GM21528 (cell line): ENCODE results near the gene CAV1.

Experiments used
- ATAC-seq: cut with Tn5 transposase; IDR thresholded peaks from one replicate; pipeline ENCODE4 v1.9.1; 2021; ENCODE audit warnings: mild to moderate bottlenecking, moderate library complexity; ENCODE audit not compliant: unreplicated experiment, low FRiP score

CAV1 gene

DNA sequence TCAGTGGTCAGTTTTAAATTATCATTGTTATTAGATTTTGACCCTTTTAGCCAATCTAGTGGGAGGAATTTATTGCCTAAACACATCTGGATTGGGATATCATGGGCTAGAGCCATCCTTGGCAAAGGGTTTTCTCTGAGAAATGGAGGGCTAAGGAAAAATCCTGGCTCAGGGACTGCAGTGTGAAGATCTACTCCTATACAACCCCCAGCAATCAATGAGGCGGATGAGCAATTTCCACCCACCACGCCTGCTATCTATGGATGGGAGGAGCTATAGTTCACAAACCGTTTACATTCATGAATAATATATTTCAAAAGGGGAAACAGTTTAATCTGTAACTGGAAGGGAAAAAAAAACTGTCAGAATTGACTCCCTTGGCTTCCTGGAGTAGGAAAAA lies 2.7 kb downstream of the CAV1 start:
- no peak for ATAC-seq

DNA sequence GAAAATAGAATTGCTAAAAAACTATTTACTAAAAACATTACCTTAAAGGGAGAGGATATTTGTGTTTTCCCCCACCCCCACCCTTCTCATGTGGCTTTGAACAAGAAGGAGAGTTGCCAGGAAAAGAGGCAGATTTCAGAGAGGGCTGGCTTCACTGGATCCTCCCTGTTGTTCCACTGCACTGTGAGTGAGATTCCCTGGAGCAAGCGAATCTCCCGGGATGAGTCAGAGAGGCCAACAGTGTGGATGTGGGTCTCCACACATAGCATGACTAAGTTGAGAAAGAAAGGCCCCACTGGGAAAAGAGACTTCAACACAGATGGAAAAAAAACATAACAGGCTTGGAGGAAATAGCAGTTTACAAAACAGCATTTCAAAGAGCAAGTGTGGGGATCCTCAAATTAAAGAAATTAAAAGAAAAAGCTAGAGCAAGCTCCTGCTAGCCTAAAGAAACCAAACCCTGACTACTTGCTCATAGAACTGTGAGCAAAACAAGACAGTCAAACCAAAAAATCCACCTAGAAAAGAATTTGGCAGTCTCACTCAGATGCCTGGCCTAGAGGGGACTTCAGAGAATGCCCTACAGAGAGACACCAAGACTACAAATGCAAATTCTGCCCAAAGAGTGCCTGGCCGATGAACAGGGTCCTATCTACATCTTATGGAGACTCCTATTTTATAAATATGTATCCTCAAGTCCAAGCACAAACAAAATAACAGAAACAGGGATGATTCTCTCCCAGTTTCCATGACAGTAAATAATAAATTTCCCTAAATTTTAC lies 3.4 kb downstream of the CAV1 start:
- no peak for ATAC-seq

DNA sequence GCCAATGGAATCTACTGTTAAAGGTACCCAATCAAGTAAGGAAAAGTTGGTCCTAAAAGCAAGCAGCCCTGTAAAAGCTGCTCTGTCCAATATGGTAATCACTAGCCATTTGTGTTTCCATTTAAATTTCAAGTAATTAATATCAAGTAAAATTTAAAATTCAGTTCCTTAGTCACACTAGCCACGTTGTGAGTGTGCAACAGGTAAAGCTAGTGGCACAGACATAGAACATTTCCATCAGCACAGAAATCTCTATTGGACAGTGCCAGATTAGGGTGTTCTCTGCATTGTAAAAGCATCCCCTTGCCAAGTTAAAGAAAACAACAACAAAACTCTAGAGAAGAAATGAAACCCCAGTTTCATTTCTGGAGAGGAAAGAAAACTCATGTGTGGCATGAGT lies 4.4 kb downstream of the CAV1 start:
- ATAC-seq = no peak

DNA sequence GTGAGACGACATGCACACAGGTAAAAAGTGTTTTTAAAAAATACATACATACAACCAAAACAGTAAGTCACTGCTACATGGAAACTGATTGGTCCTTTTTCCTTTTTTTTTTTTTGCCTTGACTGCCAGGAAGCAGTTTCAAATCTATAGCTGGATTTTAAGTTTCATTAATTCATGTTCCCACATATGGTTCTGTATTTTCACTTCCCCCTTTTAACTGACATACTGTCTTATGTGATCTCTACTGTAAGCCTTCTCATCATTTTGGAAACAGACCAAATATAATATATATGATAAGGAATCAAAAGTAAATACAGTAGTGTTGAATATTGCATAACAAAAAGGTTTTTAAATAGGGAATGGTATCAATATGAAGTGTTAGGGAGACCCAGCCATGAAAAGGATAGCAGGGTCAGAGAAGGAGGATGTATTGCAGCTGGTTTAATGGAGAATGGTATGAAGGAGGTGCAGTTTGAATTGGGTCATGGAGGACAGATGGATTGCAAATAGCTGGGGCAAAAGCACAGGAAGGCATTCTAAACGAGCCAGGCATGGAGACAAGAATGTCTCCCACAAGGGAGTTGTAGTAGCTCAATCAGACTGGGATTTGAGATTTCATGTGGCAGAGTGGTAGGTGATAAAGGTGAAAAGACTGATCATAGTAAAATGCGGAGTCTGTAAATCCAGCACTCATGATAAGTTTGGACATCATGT lies 5.4 kb downstream of the CAV1 start:
- no peak for ATAC-seq

DNA sequence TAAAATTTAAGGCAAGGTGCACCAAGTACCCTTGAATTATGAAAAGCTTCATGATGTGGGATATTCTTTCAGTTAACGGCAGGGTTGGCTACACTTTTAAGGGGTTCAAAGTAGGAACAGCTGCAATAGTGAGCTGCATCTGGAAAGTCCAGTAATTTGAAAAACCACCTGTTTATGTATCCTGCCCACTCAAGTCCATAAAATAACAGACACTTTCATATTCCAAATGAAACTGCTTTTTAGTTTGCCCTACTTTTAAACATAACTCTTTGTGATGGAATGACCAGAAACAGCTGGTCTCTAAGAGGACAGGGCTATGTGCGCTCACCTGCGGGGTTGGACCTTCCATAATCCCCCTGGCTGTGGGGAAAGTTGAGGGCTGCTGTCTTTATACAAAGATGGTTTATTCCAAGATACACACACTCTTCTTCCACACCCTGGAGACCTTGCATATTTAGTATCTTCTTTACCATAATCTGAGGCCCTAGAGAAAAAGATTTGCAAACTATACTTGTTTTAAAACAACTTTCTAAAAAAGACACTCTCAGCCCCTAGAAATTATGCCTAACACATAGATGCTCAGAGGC lies 7.4 kb downstream of the CAV1 start:
- ATAC-seq = no peak

DNA sequence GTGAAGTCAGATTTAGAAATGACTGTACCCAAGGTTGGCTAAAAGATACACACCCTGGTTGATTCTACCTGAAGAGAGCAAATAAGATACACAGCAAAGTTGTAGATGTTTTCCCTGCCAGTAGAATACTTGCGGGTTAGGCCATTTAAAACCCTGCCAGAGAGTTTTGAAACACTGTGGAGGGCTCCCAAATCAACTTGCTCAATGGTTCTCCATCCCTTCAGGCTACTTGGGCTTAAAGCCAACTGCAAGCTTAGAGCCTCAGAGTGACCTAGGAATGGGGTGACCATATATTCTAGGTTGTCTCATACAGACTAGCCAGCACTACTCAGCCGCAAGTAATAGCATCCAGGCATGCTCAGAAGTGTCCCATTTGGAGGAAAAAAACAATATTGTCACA lies 10.0 kb downstream of the CAV1 start:
- ATAC-seq = no peak

DNA sequence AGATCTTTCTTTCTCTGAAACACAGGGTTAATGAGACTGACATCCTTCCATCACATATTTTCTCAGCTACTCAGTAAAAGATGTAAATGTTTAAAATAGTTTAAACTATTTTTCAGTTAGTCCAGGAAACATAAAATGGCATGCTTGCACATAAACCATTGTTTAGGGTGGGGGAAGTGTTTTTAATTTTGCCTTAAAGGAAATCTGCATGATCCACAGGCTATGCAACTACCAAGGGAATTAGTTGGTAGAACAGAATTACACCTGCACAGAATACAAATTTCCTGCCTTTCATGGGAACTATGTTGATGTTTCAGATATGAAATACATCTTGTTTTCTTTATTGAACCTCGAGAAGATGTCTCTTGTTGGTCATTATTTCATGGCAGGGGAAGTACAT lies 10.6 kb downstream of the CAV1 start:
- no peak for ATAC-seq

DNA sequence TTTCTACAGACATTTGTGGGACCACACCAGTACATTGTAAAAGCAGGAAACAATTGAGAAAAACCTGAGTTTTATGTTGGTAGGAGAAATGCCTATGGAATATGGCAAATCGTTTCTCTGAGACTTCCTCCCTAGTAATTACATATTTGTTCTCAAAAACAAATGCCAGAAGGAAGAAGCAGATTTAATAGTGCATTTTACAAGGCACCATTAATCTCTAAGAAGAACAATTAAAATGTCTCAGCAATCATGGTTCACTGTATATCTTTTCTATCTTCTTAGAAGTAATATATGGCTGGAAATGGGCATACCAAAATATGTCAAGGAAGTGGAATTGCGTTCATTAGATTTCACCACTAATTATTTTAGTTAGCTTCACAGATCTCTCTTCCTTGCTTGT lies 13.3 kb downstream of the CAV1 start:
- ATAC-seq = no peak

DNA sequence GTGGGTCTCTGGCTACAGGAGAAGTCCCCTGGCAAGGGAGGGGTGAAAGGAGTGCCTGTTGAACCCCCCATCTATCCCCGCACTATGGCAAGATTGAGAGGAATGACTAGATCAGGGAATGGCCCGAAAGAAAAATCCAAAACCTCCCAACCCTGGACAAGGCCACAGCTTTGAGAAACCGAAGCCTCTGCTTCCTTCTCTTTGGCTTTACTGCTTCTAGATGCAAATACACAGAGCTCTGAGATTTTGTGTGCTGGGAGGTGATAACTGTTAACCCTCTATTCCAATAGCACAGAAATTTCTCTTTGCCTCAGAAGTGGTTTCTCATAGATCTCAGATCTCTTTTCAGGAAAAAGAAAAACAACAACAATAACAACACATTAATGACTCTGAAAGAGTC lies 15.0 kb downstream of the CAV1 start:
- no peak for ATAC-seq

DNA sequence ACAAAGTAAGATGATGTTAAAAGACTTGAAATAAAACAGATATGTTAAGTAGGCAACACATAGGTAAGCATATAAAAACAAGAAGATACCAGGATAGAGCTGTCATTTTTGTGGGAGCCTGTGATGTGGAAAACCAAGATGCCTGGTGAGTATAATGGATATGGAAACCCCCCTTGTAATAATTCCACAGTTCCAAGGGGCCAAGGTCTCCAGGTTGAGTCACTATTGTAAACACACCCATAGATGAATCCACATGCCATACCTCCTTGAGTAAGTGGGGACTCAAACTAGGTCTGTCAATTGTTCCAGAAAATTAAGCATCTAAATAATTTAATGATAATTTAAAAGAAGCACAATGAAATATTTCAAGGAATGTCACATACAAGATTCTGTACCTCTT lies 15.9 kb downstream of the CAV1 start:
- no peak for ATAC-seq

DNA sequence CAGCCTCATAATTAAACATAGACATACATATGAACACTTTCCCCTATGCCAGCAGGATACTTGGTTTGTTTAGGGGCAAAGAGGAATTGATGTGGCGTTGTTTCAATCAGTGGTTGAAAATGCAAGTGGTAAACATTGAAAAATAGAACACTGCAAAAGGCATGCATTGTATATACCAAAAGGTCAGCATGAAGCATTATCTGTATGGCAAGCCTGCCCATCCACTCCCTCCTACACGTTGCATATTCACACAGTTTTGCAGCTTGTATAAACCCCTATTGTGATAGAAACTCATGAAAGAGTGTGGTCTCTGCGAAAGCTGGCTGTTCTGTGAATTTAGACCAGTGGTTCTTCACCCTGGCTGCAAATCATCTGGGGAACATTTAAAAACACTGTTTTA lies 17.1 kb downstream of the CAV1 start:
- ATAC-seq = no peak

DNA sequence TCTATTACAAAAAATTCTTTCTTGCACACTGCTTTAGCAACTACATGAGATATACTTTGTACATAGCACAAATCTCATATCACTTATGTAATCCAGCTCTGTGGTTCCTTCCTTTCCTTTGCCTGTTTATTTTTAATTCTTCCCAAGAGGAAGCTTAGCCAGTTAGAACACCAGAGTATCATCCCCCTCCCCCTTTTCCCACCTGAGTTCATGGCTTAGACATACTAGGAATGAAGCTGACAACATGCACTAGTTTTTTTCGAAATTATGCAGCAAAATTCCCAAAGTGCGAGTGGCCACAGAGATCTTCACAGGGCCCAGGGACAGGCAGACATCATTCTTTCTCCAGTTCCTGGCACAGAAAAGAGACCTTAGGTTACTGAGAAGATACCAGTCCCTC lies 17.8 kb downstream of the CAV1 start:
- ATAC-seq = no peak

DNA sequence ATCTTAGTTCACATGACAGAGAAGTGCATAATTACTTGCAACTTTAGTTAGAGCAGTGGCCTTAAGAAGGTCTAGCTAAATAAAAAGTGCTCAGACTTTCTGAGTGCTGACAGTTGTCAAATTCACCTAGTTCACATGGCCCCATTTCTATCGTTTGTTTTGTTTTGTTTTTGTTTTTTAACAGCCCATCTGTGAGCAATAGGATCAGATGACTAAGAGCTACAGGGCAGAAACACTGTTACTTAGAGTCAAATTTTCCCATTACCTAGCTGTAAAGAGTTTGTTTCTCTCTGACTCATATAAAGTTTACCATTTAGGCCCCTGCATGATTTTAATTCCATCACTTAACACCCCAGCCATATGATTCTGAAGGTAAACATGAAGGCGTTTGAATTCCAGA lies 18.8 kb downstream of the CAV1 start:
- no peak for ATAC-seq

DNA sequence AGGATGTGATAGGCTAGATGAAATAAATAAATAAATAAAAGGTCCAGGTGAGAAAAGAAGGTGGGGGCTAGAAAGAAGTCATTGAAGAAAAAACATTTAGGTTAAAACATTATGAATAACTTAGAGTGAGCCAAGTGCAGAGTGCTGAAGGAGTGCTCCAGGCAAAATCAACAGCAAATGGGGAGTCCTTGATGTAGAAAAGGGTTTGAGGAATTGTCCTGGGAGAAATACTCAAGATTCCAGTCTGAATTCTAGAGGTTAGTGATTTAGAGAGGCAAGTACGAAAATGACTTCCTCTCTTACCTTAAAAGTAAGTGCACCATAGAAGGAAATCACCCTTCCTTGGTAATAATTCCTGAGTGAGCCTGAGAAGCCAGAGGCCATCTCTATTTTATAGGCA lies 19.7 kb downstream of the CAV1 start:
- ATAC-seq = no peak

DNA sequence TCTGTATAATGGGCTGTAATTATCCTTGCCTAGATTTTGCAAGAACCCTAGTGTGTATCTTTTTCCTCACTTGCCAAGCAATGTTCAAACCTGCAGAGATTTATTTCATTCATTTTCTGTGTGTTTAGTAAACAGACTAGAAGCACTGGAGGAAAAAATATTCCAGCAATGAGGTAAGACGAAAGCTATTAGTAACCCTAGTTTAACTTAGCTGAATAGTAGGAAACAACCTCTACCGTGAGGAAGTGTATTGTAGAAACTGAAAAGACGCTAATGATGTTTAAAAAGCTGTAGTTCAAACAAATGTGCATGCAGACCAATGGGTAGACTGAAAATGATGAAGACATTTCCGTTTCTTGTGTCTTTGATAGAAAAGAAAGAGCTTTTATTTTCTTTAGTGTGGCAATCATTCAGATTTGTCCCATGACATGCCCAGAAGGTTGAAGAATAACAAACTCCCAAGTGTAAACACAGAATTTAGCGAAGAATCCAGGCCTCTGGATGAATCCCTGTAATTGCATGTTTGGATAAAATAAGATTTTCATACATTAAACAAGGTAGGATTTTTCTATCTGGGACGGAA lies 20.7 kb downstream of the CAV1 start:
- ATAC-seq = no peak

DNA sequence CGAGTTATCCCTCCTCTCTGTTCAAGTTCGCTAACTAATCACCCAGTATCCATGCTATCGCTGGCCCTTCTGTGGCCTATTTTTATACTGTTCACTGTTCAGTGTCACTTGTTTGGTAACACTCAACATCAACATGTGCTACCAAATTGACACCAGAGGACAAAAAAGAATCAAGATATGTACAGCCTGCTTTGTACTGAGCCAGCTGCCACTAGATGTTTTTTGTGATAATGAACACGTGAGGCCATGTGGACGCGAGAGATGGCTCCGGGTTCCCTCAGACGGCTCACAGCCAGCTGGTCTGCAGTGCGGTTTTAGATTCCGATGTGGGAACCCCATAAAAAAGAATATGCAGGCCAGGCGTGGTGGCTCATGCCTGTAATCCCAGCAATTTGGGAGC lies 21.2 kb downstream of the CAV1 start:
- no peak for ATAC-seq

DNA sequence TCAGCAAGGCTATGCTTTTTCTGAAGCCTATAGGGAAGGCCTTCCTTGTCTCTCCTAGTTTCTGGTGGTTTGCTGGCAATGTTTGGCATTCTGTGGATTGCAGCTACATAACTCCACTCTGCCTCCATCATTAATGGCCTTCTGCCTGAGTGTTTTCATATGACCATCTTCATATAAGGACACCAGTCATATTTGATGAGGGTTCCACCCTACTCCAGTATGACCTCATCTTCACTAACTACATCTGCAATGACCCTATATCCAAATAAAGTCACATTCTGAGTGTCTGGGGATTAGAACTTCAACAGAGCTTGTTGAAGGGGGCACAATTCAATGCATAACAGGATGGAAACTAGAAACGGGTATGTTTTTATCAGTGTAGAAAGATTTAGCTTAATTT lies 22.1 kb downstream of the CAV1 start:
- ATAC-seq = no peak

DNA sequence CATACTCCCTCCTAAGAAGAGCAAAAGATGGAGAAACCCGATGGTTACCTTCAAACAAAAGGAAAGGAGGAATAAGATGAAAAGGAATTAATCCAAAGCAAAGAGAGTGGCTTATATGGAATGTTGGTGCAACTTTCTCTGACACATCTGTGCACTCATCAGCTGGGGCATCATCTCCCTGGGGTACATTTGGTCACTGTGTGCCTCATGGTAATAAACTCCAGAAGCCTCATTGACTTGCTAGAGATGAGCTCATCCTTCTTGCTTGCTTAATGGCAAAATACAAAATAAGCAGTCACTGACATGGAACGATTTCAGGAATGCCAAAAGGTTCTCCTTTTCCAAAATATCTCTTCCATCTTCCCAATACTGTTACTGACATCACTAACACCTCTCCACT lies 22.5 kb downstream of the CAV1 start:
- no peak for ATAC-seq

DNA sequence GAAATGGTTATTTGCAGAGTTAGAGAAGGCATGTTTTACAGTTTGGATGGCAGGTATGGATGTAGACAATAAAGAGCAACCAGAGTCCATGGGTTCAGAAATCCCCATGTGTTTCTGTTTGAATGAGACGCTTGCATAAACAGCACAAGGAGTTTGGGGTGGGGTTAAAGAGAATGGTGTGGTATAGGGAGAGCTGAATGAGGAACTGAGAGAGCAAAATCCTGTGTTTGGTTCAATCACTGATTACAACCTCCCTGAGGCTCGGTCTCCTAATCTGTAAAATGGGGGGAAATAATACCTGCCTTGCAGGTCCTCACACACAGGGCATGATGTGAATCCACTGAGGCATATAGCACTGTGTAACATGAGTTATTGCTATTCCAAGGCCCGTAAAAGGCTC lies 23.7 kb downstream of the CAV1 start:
- peak; percentile 93 for ATAC-seq

DNA sequence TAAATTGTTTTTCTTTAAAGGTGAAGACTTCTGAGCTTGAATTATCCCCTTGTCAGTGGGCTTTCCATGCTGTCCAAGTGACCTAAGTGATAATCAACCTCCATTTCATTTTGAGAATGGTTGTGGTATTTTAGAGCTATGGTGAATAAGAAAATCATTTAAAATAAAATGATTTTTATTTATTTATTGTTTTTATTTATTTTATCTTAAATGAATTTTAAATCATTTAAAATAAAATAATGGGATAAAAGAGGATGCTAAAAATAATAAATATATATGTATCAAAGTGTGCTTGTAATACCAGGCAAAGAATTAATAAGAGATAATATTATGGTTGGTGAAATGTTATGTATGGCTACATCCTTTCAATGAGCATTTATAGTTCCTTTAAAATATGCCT lies 24.5 kb downstream of the CAV1 start:
- ATAC-seq = no peak

DNA sequence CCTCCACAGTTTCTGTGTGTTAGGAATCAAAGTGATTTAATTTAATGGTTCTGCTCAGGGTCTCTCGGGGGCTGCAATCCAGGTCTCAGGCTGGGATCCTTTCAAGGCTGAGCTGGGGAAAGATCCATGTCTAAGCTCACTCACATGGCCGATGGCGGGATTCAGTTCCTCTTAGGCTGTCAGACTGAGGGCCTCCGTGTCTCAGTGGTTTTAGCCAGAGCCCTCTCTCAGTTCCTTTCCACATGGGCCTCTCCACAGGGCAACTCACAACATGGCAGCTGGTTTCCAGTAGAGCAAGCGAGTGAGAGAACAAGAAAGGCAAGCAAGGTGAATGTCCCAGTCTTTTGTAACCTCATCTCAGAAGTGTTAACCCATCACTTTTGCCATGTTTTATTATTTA lies 26.9 kb downstream of the CAV1 start:
- ATAC-seq = no peak

DNA sequence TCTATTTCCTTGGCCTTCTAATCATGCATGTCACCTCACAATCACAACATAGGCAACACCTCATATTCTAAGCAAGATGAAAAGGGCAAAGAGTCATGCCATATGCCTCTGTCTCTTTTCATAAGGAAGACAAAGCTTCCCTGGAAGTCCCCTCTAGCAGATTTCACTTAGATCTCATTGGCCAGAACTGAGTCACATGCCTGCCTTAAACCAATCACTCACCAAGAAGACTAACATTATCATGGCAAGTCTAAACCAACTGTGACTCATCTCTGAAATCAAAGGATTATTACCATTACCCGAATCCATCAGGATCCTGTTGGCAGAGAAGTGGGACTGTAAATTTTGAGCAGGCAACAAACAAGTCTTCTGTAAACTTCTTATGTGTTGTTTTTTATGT lies 27.8 kb downstream of the CAV1 start:
- ATAC-seq = no peak
